Mesendoderm (in vitro differentiated cells): ENCODE data around the gene DGKI.

ENCODE experiments used
- DNase-seq: peaks from one replicate; pipeline ENCODE4 v3.0.0; 2013
- H2AK5ac ChIP-seq: 2 replicates; pipeline ENCODE4 v1.6.1; 2013; ENCODE audit warnings: low read length, inconsistent platforms
- H2BK120ac ChIP-seq: 2 replicates; pipeline ENCODE4 v1.6.1; 2013; ENCODE audit warnings: low read depth, mild to moderate bottlenecking, low read length, moderate library complexity, mixed read lengths
- H2BK15ac ChIP-seq: replicated peaks from 2 replicates; pipeline ENCODE4 v1.6.1; 2013; ENCODE audit warnings: low read depth, mild to moderate bottlenecking, moderate library complexity
- H2BK5ac ChIP-seq: 2 replicates; pipeline ENCODE4 v1.6.1; 2013; ENCODE audit warnings: low read length, inconsistent platforms
- H3K18ac ChIP-seq: 2 replicates; pipeline ENCODE4 v1.6.1; 2013; ENCODE audit warnings: mild to moderate bottlenecking, low read length, mixed read lengths
- H3K23ac ChIP-seq: one replicate; pipeline ENCODE4 v1.6.1; 2013; ENCODE audit warnings: low read length
- H3K27ac ChIP-seq: 2 replicates; pipeline ENCODE4 v1.5.1; 2013; ENCODE audit warnings: low read depth, mild to moderate bottlenecking, inconsistent platforms, low read length, moderate library complexity
- H3K27me3 ChIP-seq: 2 replicates; pipeline ENCODE4 v1.6.1; 2013; ENCODE audit warnings: low read length, control low read depth, mild to moderate bottlenecking, inconsistent platforms; ENCODE audit not compliant: insufficient read depth, poor library complexity
- H3K36me3 ChIP-seq: 2 replicates; pipeline ENCODE4 v1.6.1; 2013; ENCODE audit warnings: low read length, inconsistent platforms; ENCODE audit not compliant: control insufficient read depth, insufficient read depth
- H3K4ac ChIP-seq: one replicate; pipeline ENCODE4 v1.6.1; 2013; ENCODE audit warnings: low read depth, mild to moderate bottlenecking, low read length, moderate library complexity
- H3K4me1 ChIP-seq: 2 replicates; pipeline ENCODE4 v1.6.1; 2013; ENCODE audit warnings: low read depth, low read length, inconsistent platforms; ENCODE audit not compliant: control insufficient read depth
- H3K4me2 ChIP-seq: 2 replicates; pipeline ENCODE4 v1.6.1; 2013; ENCODE audit warnings: low read length
- H3K4me3 ChIP-seq: 2 replicates; pipeline ENCODE4 v1.5.1; 2013; ENCODE audit warnings: mild to moderate bottlenecking, low read length
- H3K56ac ChIP-seq: one replicate; pipeline ENCODE4 v1.6.1; 2013; ENCODE audit warnings: low read length
- H3K79me1 ChIP-seq: 2 replicates; pipeline ENCODE4 v1.6.1; 2013; ENCODE audit warnings: low read length, inconsistent platforms
- H3K79me2 ChIP-seq: 2 replicates; pipeline ENCODE4 v1.6.1; 2013; ENCODE audit warnings: mild to moderate bottlenecking, low read length; ENCODE audit not compliant: control insufficient read depth, insufficient read depth
- H3K9ac ChIP-seq: 2 replicates; pipeline ENCODE4 v1.6.1; 2013; ENCODE audit warnings: low read length, inconsistent platforms
- H4K5ac ChIP-seq: one replicate; pipeline ENCODE4 v1.6.1; 2013; ENCODE audit warnings: low read length
- H4K8ac ChIP-seq: one replicate; pipeline ENCODE4 v1.6.1; 2013; ENCODE audit warnings: low read depth, mild to moderate bottlenecking, control low read depth, low read length, moderate library complexity
- WGBS: extraction: QIAGEN DNeasy Blood & Tissue Kit; methylation state at CpG from one replicate; pipeline ENCODE4 v1.1.7; 2013; ENCODE audit warnings: low lambda C conversion rate, missing lambda C conversion rate; ENCODE audit not compliant: insufficient coverage; ENCODE audit errors: extremely low coverage; 5-methylcytosine and 5-hydroxymethylcytosine counted together

DGKI gene

DNA sequence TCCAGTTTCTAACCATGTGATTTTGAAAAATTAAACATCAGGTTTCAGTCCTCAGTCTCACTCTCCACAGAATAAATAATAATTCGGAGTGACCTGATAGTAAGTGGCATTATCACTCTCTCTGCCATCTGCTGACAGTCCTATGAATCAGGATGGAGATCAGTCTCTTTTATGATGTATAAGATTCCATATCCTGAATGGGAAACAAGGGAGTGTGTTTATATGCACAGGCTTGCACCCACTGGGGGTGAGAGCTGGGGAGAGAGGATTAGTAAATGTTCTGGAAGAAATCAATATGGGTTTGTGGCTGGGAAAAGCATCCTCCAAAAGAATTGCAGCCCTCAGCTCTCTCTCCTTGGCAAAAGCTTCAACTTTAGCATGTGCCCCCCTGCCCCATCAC, 45.3 kb downstream of the DGKI start:
- Histone ChIP-seq H4K5ac (no peak overlapping the region), H3K4ac (no peak overlapping the region), H3K27me3 (no peaks in the 10 kb centered on the region), H3K4me1 (no peaks in the 10 kb centered on the region), H3K4me3 (no peak overlapping the region), H3K18ac (no peak overlapping the region), H4K8ac (no peak overlapping the region), H3K36me3 (no peaks in the 10 kb centered on the region), H2AK5ac (no peak overlapping the region), H3K79me2 (no peaks in the 10 kb centered on the region), H3K79me1 (no peaks in the 10 kb centered on the region), H3K9ac (no peak overlapping the region), H2BK120ac (no peak overlapping the region), H3K56ac (no peak overlapping the region), H3K4me2 (no peak overlapping the region), H2BK5ac (no peak overlapping the region), H2BK15ac (no peak overlapping the region), H3K23ac (no peak overlapping the region), H3K27ac (no peak overlapping the region)
- DNase-seq, result no peak
- WGBS, result no CpG with 5 or more reads among the region's 1 CpG

DNA sequence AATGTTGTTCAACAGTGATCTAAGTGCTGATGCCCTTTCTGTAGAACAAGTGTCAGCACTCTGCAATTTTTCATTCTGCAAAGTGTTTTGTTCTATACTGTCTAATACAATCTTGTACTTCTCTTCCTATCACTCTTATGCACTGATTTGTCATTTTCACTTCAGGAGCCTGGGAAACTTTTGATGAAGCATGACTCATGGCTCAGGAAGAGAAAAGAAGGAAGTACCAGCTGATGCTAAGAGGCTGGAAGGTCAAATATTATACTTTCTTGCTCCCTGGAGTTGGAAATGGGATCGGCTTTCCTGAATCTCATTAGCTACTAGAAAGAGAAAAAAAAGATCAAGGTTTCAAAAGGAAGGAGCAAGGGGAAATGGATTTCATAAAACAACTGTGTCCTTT, 45.8 kb downstream of the DGKI start:
- Histone ChIP-seq H3K4me1 (no peaks in the 10 kb centered on the region), H2BK5ac (no peak overlapping the region), H4K8ac (no peak overlapping the region), H3K18ac (no peak overlapping the region), H3K27me3 (no peaks in the 10 kb centered on the region), H3K79me1 (no peaks in the 10 kb centered on the region), H3K56ac (no peak overlapping the region), H3K23ac (no peak overlapping the region), H4K5ac (no peak overlapping the region), H3K4me2 (no peak overlapping the region), H2BK120ac (no peak overlapping the region), H3K4ac (no peak overlapping the region), H2BK15ac (no peak overlapping the region), H3K79me2 (no peaks in the 10 kb centered on the region), H3K9ac (no peak overlapping the region), H3K27ac (no peak overlapping the region), H3K36me3 (no peaks in the 10 kb centered on the region), H3K4me3 (no peak overlapping the region), H2AK5ac (no peak overlapping the region)
- DNase-seq, result no peak
- WGBS, result no CpG with 5 or more reads among the region's 1 CpG

DNA sequence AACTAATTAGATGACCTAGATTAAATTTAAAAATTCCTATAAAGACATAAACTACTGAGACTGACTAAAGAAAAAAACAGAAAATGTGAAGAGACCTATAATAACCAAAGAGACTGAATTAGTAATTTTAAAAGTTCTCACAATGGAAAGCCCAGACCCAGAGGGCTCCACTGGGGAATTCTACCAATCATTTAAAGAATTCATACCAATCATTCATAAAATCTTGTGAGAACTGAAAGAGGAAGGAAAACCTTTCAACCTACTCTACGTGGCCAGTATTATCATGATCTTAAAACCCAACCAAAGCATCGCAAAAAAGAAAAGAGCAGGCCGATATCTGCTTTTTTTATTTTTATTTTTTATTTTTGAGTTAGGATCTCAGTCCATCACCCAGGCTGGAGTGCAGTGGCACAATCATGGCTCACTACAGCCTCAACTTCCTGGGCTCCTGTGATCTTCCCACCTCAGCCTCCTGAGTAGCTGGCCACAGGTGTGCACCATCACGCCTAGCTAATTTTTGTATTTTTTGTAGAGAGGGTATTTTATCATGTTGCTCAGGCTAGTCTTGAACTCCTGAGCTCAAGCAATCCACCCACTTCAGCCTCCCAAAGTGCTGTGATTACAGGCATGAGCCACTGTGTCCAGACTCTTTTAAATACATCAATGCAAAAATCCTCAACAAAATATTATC, 48.6 kb downstream of the DGKI start:
- Histone ChIP-seq H2BK15ac (no peak overlapping the region), H3K79me1 (no peaks in the 10 kb centered on the region), H3K23ac (no peak overlapping the region), H3K4ac (no peak overlapping the region), H4K5ac (no peak overlapping the region), H3K79me2 (no peaks in the 10 kb centered on the region), H4K8ac (no peak overlapping the region), H3K18ac (no peak overlapping the region), H2BK5ac (no peak overlapping the region), H3K4me1 (no peaks in the 10 kb centered on the region), H3K4me2 (no peak overlapping the region), H2AK5ac (no peak overlapping the region), H3K36me3 (no peaks in the 10 kb centered on the region), H3K27me3 (no peaks in the 10 kb centered on the region), H3K27ac (no peak overlapping the region), H3K4me3 (no peak overlapping the region), H3K9ac (no peak overlapping the region), H3K56ac (no peak overlapping the region), H2BK120ac (no peak overlapping the region)
- WGBS, result no CpG with 5 or more reads among the region's 4 CpGs
- no peak for DNase-seq

DNA sequence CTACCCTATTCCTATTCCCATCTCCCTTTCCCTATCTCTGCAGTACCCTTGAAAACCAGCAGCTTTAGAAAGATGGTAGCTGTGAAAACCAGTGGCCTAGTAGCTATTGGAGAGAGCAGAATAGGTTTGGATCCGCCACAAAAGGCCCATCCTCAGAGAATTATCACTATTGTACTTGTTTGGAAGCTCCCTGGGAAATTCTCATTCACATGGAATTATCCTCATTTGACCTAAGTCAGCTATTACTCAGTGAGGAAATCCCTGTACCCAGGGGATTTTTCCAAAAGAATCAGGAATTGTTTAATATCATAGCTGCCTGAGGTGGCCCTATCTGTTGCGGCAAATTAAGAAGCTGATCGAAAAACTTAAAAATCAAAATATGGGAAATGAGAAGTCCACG, 51.6 kb downstream of the DGKI start:
- Histone ChIP-seq H2BK120ac (no peak overlapping the region), H3K27me3 (no peaks in the 10 kb centered on the region), H3K18ac (no peak overlapping the region), H2BK5ac (no peak overlapping the region), H3K4me1 (no peaks in the 10 kb centered on the region), H3K4ac (no peak overlapping the region), H3K27ac (no peak overlapping the region), H2BK15ac (no peak overlapping the region), H3K4me3 (no peak overlapping the region), H4K5ac (no peak overlapping the region), H2AK5ac (no peak overlapping the region), H3K79me1 (no peaks in the 10 kb centered on the region), H4K8ac (no peak overlapping the region), H3K23ac (no peak overlapping the region), H3K9ac (no peak overlapping the region), H3K4me2 (no peak overlapping the region), H3K79me2 (no peaks in the 10 kb centered on the region), H3K36me3 (no peaks in the 10 kb centered on the region), H3K56ac (no peak overlapping the region)
- no peak for DNase-seq
- whole genome bisulfite sequencing, result no CpG with 5 or more reads among the region's 4 CpGs

DNA sequence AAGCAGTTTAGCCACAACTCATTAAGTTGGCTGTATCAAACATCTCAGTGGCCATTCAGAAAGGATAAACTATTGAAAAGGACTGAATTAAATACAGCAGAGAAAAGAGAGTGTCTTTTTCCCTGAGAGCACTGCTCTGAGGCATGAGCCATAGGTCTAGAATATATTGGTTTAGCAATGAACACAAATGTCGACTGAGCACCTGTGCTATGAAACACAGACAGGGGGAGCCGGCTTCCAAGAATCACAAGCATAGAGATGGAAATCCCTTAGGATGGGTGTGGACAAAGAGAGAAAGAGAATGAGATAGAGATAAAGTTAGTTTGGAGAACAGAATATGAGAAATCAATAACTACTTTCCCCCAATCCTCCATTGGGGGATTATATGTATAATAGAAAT, 54.8 kb downstream of the DGKI start:
- no peak overlapping the region for H3K4me3 ChIP-seq
- H3K36me3 ChIP-seq, result no peaks in the 10 kb centered on the region
- WGBS, result no CpG with 5 or more reads among the region's 2 CpGs
- H4K8ac ChIP-seq, result no peak overlapping the region
- H3K23ac ChIP-seq, result no peak overlapping the region
- H3K27ac ChIP-seq, result no peak overlapping the region
- H3K4me2 ChIP-seq, result no peak overlapping the region
- no peaks in the 10 kb centered on the region for H3K79me1 ChIP-seq
- H3K27me3 ChIP-seq, result no peaks in the 10 kb centered on the region
- no peak overlapping the region for H4K5ac ChIP-seq
- H3K79me2 ChIP-seq, result no peaks in the 10 kb centered on the region
- no peak for DNase-seq
- no peak overlapping the region for H3K9ac ChIP-seq
- H2AK5ac ChIP-seq, result no peak overlapping the region
- no peak overlapping the region for H2BK120ac ChIP-seq
- no peak overlapping the region for H2BK15ac ChIP-seq
- H2BK5ac ChIP-seq, result no peak overlapping the region
- H3K4me1 ChIP-seq, result no peaks in the 10 kb centered on the region
- no peak overlapping the region for H3K4ac ChIP-seq
- H3K56ac ChIP-seq, result no peak overlapping the region
- no peak overlapping the region for H3K18ac ChIP-seq

DNA sequence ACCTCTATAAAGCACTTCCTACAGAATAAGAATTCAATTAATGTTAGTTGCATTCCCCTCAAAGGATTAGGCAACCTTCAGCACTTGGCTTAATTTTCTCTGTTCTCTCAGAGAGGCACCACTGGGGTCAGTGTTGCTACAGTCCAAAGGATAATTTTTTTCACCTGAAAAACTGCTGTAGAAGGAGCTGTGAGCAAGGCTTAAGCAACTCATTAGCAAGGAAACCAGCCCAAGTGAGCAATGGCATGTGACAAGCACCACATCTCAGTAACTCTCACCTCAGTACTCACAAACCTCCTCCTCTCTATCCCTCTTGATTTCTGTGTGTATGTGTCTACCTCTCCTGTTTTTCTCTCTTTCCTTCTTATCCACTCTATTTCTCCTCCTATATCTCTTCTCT, 55.9 kb downstream of the DGKI start:
- no peak overlapping the region for H3K18ac ChIP-seq
- no peak overlapping the region for H3K56ac ChIP-seq
- no peaks in the 10 kb centered on the region for H3K36me3 ChIP-seq
- no peak overlapping the region for H3K23ac ChIP-seq
- DNase-seq, result no peak
- H3K27me3 ChIP-seq, result no peaks in the 10 kb centered on the region
- no peak overlapping the region for H4K5ac ChIP-seq
- H3K4me2 ChIP-seq, result no peak overlapping the region
- no peaks in the 10 kb centered on the region for H3K79me1 ChIP-seq
- H3K9ac ChIP-seq, result no peak overlapping the region
- H2AK5ac ChIP-seq, result no peak overlapping the region
- no peak overlapping the region for H3K4me3 ChIP-seq
- no peak overlapping the region for H3K4ac ChIP-seq
- no peak overlapping the region for H4K8ac ChIP-seq
- no peak overlapping the region for H2BK5ac ChIP-seq
- no peaks in the 10 kb centered on the region for H3K79me2 ChIP-seq
- H3K27ac ChIP-seq, result no peak overlapping the region
- no peak overlapping the region for H2BK15ac ChIP-seq
- H3K4me1 ChIP-seq, result no peaks in the 10 kb centered on the region
- H2BK120ac ChIP-seq, result no peak overlapping the region
